Prostate gland (tissue), 2 donors: ENCODE measurements around the gene ADGRG3.

ENCODE experiments used
- CTCF ChIP-seq, 4 experiments: fragments of 200-600 bp in 2 of 4; fragments of 450-650 bp in 2 of 4; sonication (generic) in 2 of 4; IDR thresholded peaks; 1 replicate in 3 of 4; 2 replicates in 1 of 4; pipeline ENCODE4 v1.5.1; 2016 to 2019; ENCODE audit warnings: antibody characterized with exemption in 4 of 4, mild to moderate bottlenecking in 2 of 4, moderate library complexity in 2 of 4
- POLR2A ChIP-seq: fragments of 450-650 bp; IDR thresholded peaks from one replicate; pipeline ENCODE4 v1.6.1; 2016; ENCODE audit warnings: antibody characterized with exemption, mild to moderate bottlenecking

DNA sequence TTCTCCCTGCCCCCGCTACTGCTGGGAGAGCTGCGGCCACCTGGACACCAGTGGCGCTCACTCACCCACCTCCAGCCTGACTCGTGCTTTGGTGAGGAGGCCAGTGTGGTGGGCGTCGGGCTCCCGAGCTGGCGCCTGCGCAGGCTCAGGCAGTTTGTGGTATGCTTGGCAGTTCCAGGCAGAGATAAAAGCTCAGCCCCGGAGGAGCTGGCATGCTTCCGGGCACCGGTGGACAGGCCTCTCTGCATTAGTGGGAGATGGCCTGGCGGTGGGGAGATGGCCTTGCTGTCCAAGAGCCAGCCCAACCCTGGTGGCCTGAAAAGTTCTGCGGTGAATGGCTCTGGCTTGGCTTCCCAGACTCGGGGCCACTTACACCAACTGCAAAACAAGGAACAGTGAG is 35.5 kb upstream of the ADGRG3 start:
- TF ChIP-seq CTCF (IDR thresholded peaks at IDR 0.05), result no peak
- TF ChIP-seq POLR2A, result no peak
